Left forelimb (tissue), 1 donor: ENCODE results near the gene PNPLA1.

Experiments
- DNase-seq: peaks from one replicate; pipeline ENCODE4 v3.0.0-alpha.2; 2018; ENCODE audit warnings: low spot score

The PNPLA1 gene

GRCh38 chr6:36315921-36316320 is 46.1 kb downstream of the PNPLA1 start:
- no peak for DNase-seq

GRCh38 chr6:36317623-36318022 is 47.8 kb downstream of the PNPLA1 start:
- no peak for DNase-seq

GRCh38 chr6:36318690-36319435 is 49.0 kb downstream of the PNPLA1 start:
- DNase-seq = no peak

GRCh38 chr6:36319436-36319762 is 49.5 kb downstream of the PNPLA1 start:
- DNase-seq = no peak

GRCh38 chr6:36319821-36320220 is 50.0 kb downstream of the PNPLA1 start:
- no peak for DNase-seq

- no peak for DNase-seq
Observed at GRCh38 chr6:36320475-36320874, 50.6 kb downstream of the PNPLA1 start.

GRCh38 chr6:36322591-36322990 is 52.7 kb downstream of the PNPLA1 start:
- no peak for DNase-seq

- no peak for DNase-seq
Observed at GRCh38 chr6:36323062-36323461, 53.2 kb downstream of the PNPLA1 start.

GRCh38 chr6:36324191-36324590 is 54.3 kb downstream of the PNPLA1 start:
- no peak for DNase-seq

GRCh38 chr6:36324715-36325114 is 54.9 kb downstream of the PNPLA1 start:
- DNase-seq = no peak

- DNase-seq = no peak
Observed at GRCh38 chr6:36326356-36326995, 56.6 kb downstream of the PNPLA1 start.

- DNase-seq = no peak
Observed at GRCh38 chr6:36327226-36327918, 57.5 kb downstream of the PNPLA1 start.

- DNase-seq = no peak
Observed at GRCh38 chr6:36327919-36328236, 58.0 kb downstream of the PNPLA1 start.

GRCh38 chr6:36328600-36328999 is 58.7 kb downstream of the PNPLA1 start:
- no peak for DNase-seq

GRCh38 chr6:36329798-36330291 is 60.0 kb downstream of the PNPLA1 start:
- no peak for DNase-seq

- no peak for DNase-seq
Observed at GRCh38 chr6:36330366-36330765, 60.5 kb downstream of the PNPLA1 start.

GRCh38 chr6:36331381-36331780 is 61.5 kb downstream of the PNPLA1 start:
- no peak for DNase-seq

GRCh38 chr6:36333171-36333895 is 63.5 kb downstream of the PNPLA1 start:
- no peak for DNase-seq

- DNase-seq = no peak
Observed at GRCh38 chr6:36333931-36334725, 64.3 kb downstream of the PNPLA1 start.

- DNase-seq = no peak
Observed at GRCh38 chr6:36334832-36335459, 65.1 kb downstream of the PNPLA1 start.

GRCh38 chr6:36335465-36336207 is 65.8 kb downstream of the PNPLA1 start:
- DNase-seq = no peak
